ENCODE results near the gene DCAF11.

GRCh38 chr14:24147761-24148428 is 33.3 kb downstream of the DCAF11 start:
- TF ChIP-seq CTCF (IDR thresholded peaks at IDR 0.05; ENCODE audit: insufficient read depth, low read length, poor library complexity, severe bottlenecking) (no peak), EZH2phosphoT487 (conservative IDR thresholded peaks at IDR 0.05; ENCODE audit: low read length) (no peak)
